Measurements from ENCODE around the gene TUBA1A.
"Not testable (repeated sequence)": the region's sequence is repeated elsewhere in the genome, so short reads cannot be mapped to it uniquely, and the experiment has no call there.

The TUBA1A gene

GRCh38 chr12:49200919-49201594, 12.2 kb upstream of the TUBA1A start:
- DNase-seq, result peak; percentile 80

- no peak for DNase-seq
Measured at GRCh38 chr12:49198431-49199155, 9.7 kb upstream of the TUBA1A start.

GRCh38 chr12:49197256-49197655, 8.4 kb upstream of the TUBA1A start:
- no peak for DNase-seq

GRCh38 chr12:49195736-49196135, 6.9 kb upstream of the TUBA1A start:
- no peak for DNase-seq

GRCh38 chr12:49193746-49194145, 4.9 kb upstream of the TUBA1A start:
- not testable (repeated sequence) for DNase-seq

- not testable (repeated sequence) for DNase-seq
Measured at GRCh38 chr12:49191498-49191897, 2.6 kb upstream of the TUBA1A start.

- DNase-seq, result peak; percentile 49
Measured at GRCh38 chr12:49190974-49191373, 2.1 kb upstream of the TUBA1A start.

- DNase-seq, result peak; percentile 64
Measured at GRCh38 chr12:49189731-49190716, 1.1 kb upstream of the TUBA1A start.

- peak; percentile 67 for DNase-seq
Measured at GRCh38 chr12:49188201-49188915, 522 bp downstream of the TUBA1A start.

- DNase-seq, result peak; percentile 26
Measured at GRCh38 chr12:49187184-49187583, 1.7 kb downstream of the TUBA1A start.

- not testable (repeated sequence) for DNase-seq
Measured at GRCh38 chr12:49186307-49186706, 2.6 kb downstream of the TUBA1A start.

GRCh38 chr12:49184697-49185096, 4.2 kb downstream of the TUBA1A start:
- not testable (repeated sequence) for DNase-seq

GRCh38 chr12:49183214-49183950, 5.5 kb downstream of the TUBA1A start:
- DNase-seq, result not testable (repeated sequence)

GRCh38 chr12:49174218-49174617, 14.7 kb downstream of the TUBA1A start:
- DNase-seq, result no peak

- DNase-seq, result no peak
Measured at GRCh38 chr12:49170924-49171323, 18.0 kb downstream of the TUBA1A start.

- DNase-seq, result no peak
Measured at GRCh38 chr12:49165114-49165513, 23.8 kb downstream of the TUBA1A start.

GRCh38 chr12:49161901-49162300, 27.0 kb downstream of the TUBA1A start:
- DNase-seq, result not testable (repeated sequence)

- DNase-seq, result no peak
Measured at GRCh38 chr12:49161092-49161795, 27.6 kb downstream of the TUBA1A start.

GRCh38 chr12:49160399-49160798, 28.5 kb downstream of the TUBA1A start:
- no peak for DNase-seq

GRCh38 chr12:49154221-49154620, 34.7 kb downstream of the TUBA1A start:
- DNase-seq, result no peak

GRCh38 chr12:49147384-49147783, 41.5 kb downstream of the TUBA1A start:
- DNase-seq, result no peak

Data from NCI-H510A treated with DMSO at 0.1 percent for 48 hours (cell line).